Measurements from ENCODE around the gene NHS.

The NHS gene

GRCh38 chrX:17495052-17495451 lies 120.1 kb downstream of the NHS start:
- Histone ChIP-seq H4K20me1 (ENCODE audit: insufficient read depth) (no peaks in the 10 kb centered on the region), H3K27me3 (ENCODE audit: insufficient read depth, low read depth) (no peaks in the 10 kb centered on the region), H3K36me3 (ENCODE audit: insufficient read depth) (no peaks in the 10 kb centered on the region), H3K27ac (no peak overlapping the region), H3K4me3 (IDR thresholded peaks at IDR 0.05; ENCODE audit: insufficient read depth, low read depth, low read length) (no peak overlapping the region), H3K4me2 (no peak overlapping the region), H3K9ac (no peak overlapping the region), H3K79me2 (ENCODE audit: insufficient read depth, low read depth) (no peaks in the 10 kb centered on the region), H2AFZ (ENCODE audit: low read depth) (no peak overlapping the region), H3K4me1 (ENCODE audit: low read depth, poor library complexity, severe bottlenecking) (no peaks in the 10 kb centered on the region)
- TF ChIP-seq CTCF (conservative IDR thresholded peaks at IDR 0.05; ENCODE audit: low read depth, low read length), result no peak

GRCh38 chrX:17496407-17496806 lies 121.4 kb downstream of the NHS start:
- H3K36me3 ChIP-seq (ENCODE audit: insufficient read depth), result no peaks in the 10 kb centered on the region
- H3K4me2 ChIP-seq, result no peak overlapping the region
- H4K20me1 ChIP-seq (ENCODE audit: insufficient read depth), result no peaks in the 10 kb centered on the region
- no peak overlapping the region for H3K27ac ChIP-seq
- H3K27me3 ChIP-seq (ENCODE audit: insufficient read depth, low read depth), result no peaks in the 10 kb centered on the region
- no peak overlapping the region for H2AFZ ChIP-seq (ENCODE audit: low read depth)
- H3K79me2 ChIP-seq (ENCODE audit: insufficient read depth, low read depth), result no peaks in the 10 kb centered on the region
- H3K4me3 ChIP-seq (IDR thresholded peaks at IDR 0.05; ENCODE audit: insufficient read depth, low read depth, low read length), result no peak overlapping the region
- no peaks in the 10 kb centered on the region for H3K4me1 ChIP-seq (ENCODE audit: low read depth, poor library complexity, severe bottlenecking)
- no peak overlapping the region for H3K9ac ChIP-seq
- TF ChIP-seq CTCF (conservative IDR thresholded peaks at IDR 0.05; ENCODE audit: low read depth, low read length), result no peak

GRCh38 chrX:17497193-17497592 lies 122.2 kb downstream of the NHS start:
- Histone ChIP-seq H3K4me1 (ENCODE audit: low read depth, poor library complexity, severe bottlenecking) (no peaks in the 10 kb centered on the region), H3K9ac (no peak overlapping the region), H3K27ac (no peak overlapping the region), H2AFZ (ENCODE audit: low read depth) (no peak overlapping the region), H3K4me3 (IDR thresholded peaks at IDR 0.05; ENCODE audit: insufficient read depth, low read depth, low read length) (no peak overlapping the region), H3K79me2 (ENCODE audit: insufficient read depth, low read depth) (no peaks in the 10 kb centered on the region), H4K20me1 (ENCODE audit: insufficient read depth) (no peaks in the 10 kb centered on the region), H3K4me2 (no peak overlapping the region), H3K36me3 (ENCODE audit: insufficient read depth) (no peaks in the 10 kb centered on the region), H3K27me3 (ENCODE audit: insufficient read depth, low read depth) (no peaks in the 10 kb centered on the region)
- TF ChIP-seq CTCF (conservative IDR thresholded peaks at IDR 0.05; ENCODE audit: low read depth, low read length), result no peak

- no peak for TF ChIP-seq CTCF (conservative IDR thresholded peaks at IDR 0.05; ENCODE audit: low read depth, low read length)
- Histone ChIP-seq H3K4me2 (no peak overlapping the region), H3K4me3 (IDR thresholded peaks at IDR 0.05; ENCODE audit: insufficient read depth, low read depth, low read length) (no peak overlapping the region), H3K79me2 (ENCODE audit: insufficient read depth, low read depth) (no peaks in the 10 kb centered on the region), H4K20me1 (ENCODE audit: insufficient read depth) (no peaks in the 10 kb centered on the region), H3K4me1 (ENCODE audit: low read depth, poor library complexity, severe bottlenecking) (no peaks in the 10 kb centered on the region), H3K27me3 (ENCODE audit: insufficient read depth, low read depth) (no peaks in the 10 kb centered on the region), H3K9ac (no peak overlapping the region), H3K27ac (no peak overlapping the region), H3K36me3 (ENCODE audit: insufficient read depth) (no peaks in the 10 kb centered on the region), H2AFZ (ENCODE audit: low read depth) (no peak overlapping the region)
These were observed 124.5 kb downstream of the NHS start for GRCh38 chrX:17499512-17499911.
